Fibroblast of upper back skin (primary cell): ENCODE results near the gene MPZL1.

Source experiments
- DNase-seq: peaks from one replicate; pipeline ENCODE4 v3.0.0-alpha.2; 2013

The MPZL1 gene

DNA sequence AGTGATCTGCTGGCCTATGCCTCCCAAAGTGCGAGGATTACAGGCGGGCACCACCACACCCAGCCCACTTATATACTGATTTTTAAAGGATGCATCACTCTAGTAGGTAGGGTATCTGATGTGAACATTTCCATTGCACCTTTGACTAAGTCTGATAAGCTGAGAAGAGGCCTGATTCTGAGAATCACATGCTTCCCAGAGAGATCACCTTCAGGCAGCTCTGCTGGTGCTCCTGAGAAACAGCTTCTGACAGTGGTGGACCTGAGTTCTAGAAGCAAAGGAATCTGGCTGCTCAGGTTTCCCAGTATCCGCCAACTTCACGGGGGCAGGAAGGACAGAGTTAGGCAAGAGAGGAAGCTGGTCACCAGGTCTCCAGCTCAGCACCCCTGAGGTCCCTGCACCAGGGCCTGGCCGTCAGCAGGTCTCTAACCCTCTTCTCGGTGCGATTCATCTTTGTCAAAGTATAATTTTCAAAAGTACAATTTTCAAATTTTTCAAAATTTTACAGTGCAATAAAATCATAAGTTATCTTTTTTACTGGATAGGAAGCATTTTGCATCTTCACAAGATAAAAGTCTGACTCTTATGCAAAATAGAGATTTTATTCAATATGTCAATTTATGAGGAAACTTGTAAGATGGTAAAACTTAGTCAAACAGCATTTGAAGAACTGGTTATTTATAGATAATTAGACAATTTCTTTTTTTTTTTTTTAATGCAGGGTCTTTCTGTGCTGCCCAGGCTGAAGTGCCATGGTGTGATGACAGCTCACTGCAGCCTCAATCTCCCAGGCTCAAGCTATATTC lies 25.8 kb upstream of the MPZL1 start:
- DNase-seq = no peak

DNA sequence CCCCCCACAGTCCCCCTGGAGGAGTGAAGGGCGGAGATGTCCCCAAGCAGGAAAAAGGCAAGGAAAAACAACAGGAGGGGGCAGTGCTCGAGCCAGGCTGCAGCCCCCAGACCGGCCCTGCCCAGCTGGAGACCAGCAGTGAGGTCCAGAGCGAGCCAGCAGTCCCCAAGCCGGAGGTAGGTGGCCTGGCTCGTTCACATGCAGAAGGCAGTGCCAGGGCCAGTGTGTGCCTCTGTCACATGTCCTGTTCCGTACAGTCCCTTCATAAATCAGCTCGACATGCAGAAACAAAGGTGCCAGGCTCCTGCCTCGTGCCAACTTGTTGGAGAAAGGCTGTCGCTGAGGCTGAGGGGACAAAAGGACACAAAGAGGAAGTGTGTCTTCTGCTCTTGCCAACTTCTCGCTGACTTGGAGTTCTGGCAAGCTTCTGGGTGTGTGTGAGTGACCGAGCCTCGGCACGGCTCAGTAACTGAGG lies 24.1 kb upstream of the MPZL1 start:
- no peak for DNase-seq

DNA sequence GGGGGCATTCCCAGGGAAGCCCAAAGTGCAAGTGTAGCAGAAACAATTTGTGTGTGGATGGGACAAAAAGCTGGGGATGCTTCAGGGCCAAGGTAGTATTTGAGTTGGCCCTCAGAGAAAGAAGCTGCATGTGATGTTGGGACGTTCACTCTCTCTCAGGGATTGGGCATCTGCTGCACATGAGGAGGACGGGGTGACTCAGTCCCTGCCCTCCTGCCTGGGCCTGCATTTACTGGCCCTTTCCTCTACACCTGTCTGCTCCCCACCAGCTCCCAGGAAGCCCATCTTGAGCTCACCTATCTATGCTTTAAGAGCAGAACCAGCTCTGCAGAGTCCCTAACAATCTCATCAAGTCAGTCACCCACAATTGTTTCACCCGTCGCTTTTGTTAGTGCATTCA lies 23.5 kb upstream of the MPZL1 start:
- DNase-seq = no peak

DNA sequence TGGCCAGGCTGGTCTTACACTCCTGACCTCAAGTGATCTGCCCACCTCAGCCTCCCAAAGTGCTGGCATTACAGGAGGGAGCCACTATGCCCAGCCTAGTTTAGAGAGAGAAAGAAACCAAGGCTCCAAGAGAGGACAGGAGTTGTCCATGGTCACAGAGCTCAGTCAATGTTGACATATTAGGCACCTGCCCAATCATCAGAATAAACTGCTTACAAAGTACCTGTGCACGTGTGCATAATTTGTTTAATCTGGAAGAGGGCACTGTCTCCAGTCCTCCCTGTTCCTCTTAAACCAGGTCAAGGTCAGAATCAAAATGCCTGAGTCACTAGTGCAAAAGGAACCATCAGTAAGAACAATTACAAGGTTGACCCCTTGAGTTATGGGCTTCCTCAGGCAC lies 20.3 kb upstream of the MPZL1 start:
- DNase-seq = no peak

DNA sequence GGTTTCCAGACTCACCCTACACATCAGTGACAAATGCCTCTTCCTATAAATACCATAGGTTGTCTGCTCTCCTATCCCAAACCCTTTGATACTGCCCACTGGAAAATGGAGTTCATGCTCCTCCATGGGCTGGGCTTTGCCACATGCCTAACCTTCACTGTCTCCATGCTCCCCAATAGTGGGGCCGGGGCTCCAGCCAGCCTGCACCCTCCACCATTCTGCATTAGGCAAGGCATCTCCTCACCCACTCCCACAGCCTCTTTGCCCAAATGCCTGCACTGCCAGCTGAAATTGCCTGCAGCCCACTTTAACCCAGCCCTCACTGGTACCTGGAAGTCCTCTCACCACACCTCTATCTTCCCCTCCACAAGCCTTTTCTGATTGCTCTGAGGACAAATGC lies 18.2 kb upstream of the MPZL1 start:
- no peak for DNase-seq

DNA sequence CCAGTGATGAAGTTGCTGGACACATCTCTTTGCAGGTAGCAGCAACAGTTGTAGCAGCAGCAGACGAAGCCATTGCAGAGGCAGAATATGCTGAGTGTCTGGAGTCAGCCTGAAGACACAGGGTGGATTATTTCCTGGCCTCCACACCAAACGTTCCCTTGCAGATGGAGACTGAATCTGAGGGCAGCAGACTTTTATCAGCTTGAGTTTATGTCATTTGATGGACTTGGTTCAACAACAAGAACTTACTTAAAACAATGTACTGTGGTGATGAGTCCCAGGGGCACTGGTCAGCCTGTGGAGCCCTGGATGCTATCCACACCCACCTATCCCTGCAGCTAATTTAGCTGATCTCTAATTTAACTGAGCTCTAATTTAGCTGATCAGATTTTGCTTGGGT lies 17.1 kb upstream of the MPZL1 start:
- DNase-seq = no peak

DNA sequence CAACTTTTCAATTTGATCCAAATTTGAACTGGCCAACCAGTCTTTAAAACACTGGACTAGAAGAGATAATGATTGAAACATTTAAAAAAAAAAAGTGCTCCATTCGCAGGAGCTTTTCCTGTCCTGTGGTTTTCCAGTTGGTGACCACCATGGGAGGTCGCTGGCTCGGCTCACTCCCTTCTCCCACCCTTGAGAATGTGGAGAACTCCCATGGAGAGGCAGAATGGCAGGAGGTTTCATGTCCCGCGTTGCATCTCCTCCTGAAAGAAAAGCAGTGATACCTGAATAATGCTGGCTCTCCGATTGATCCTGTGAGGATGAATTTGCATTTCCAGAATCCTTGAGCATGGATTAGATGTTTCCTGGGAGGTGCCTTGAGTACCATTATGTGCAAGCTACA lies 16.5 kb upstream of the MPZL1 start:
- peak; percentile 4 for DNase-seq

DNA sequence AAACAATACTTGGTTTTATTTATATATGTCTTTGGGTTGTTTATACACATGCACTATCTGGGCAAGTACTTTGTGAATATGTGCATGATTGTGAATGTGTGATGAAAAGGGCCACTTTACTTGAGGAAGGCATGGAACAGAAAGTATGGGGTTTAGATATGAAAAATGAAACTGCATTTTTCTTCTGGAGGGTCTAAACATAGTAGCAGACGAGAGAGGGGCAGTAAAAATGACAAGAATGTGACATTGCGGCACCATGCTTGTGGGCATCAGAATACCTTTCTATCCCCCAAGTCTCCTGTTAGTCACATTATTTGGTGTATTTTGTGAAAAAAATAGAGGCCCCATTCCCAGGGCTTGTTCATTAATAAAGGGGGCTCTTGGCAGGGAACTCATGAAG lies 15.4 kb upstream of the MPZL1 start:
- no peak for DNase-seq

DNA sequence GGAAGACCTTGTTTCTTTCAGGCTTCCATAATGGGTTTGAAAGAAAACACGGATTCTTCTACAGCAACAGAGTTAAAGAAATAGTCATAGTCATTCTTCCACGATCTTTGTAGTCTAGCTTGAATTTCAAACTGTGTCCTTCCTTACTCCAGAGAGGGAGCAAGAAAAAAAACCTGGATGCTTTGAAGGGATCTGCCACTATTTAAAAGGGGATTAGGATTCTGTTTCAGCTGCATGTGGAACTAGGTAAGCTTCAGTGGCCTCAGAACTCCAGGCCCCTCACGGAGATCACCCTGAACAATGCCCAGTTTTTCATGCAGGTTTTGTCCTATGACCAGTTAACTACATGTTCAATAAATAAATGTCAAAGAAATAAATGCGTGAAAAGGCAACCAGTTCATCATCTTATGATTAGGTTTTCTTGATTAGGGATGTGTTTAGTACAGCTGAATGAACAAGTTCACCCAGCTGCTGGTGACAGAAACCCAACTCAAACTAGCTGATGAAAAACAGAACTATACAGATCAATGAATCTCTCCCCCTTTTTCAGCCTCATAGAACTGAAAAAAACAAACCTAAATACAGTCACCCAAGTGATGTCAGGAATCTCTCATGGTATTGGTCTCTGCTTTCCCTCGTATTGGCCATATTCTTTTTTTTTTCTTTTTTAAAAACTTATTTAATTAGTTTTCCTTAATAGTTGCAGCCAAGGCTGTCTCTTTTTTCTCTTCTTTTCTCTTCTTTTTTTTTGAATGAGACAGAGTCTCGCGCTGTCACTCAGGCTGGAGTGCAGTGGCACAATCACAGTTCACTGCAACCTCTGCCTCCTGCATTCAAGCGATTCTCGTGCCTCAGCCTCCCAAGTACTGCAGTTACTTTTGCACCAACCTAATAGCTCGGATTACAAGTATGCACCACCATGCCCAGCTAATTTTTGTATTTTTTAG lies 14.6 kb upstream of the MPZL1 start:
- no peak for DNase-seq

DNA sequence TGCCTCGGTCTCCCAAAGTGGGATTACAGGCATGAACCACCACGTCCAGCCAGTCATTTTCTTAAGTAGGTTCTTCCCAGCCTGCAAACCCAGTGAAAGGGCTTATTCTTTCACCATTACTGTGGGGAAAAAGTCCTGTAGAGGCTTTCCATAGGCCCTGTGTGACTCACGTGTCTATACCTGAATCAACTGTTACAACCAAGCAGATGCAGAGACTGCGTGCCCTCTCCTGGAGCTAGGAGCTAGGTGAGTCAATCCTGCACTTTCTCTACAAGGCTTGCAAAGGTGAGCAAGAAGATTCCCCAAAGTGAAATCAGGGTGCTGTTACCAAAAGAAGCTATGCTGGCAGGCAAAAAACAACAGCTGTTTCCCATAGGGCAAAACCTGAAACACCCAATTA lies 13.8 kb upstream of the MPZL1 start:
- no peak for DNase-seq

DNA sequence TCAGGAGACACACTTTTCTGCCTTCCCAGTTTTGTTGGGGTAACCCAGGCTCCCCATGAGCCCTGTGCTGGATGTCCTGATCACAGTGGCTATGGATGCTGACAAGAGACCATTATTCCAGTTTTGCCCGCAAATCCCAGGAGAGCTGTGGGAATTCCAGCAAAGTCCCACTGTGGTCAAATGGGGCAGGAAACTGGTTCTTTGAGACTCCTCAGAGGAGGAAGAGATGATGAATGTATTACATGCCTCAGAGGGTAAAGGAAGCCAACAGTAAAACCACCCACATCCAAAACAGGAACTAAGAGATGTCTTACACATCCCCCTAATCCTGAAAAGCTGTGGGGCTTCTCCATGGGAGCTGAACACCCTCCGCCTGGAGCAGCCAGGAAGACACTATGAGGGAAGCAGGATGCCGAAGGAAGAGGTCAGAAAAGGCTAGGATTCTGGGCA lies 12.8 kb upstream of the MPZL1 start:
- DNase-seq = peak; percentile 64

DNA sequence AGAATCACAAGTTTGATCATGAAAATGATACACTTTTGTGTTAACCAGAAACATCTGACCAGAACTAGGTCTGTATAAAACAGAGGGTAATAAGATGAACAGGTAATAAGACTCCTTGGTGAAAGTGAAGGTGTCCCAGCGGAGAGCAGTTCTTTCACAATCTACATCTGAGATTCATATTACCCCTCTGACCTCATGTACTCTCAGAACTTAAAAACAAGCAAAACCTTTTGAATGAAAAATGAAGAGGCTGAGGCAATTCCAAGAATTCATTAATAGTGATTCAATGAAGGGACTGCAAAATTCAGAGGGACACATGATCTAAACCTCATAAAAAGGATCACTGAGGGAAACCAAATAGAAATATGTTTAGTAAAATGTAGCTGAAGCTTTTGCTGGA lies 10.9 kb upstream of the MPZL1 start:
- DNase-seq = no peak

DNA sequence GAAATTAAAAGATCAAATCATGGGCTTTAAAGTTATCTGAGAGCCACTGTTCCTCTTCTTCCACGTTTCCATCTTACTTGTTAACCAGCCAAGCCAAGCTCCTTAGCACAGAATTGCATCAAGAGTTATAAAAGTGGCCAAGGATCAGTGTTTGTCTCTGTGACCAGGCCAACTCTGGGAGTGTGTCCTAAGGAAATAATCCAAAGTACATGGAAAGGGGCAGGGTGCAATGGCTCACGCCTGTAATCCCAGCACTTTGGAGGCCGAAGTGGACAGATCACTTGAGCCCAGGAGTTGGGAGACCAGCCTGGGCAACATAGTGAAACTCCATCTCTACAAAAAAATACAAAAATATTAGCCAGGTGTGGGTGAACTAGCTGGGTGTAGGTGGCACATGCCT lies 10.0 kb upstream of the MPZL1 start:
- no peak for DNase-seq

DNA sequence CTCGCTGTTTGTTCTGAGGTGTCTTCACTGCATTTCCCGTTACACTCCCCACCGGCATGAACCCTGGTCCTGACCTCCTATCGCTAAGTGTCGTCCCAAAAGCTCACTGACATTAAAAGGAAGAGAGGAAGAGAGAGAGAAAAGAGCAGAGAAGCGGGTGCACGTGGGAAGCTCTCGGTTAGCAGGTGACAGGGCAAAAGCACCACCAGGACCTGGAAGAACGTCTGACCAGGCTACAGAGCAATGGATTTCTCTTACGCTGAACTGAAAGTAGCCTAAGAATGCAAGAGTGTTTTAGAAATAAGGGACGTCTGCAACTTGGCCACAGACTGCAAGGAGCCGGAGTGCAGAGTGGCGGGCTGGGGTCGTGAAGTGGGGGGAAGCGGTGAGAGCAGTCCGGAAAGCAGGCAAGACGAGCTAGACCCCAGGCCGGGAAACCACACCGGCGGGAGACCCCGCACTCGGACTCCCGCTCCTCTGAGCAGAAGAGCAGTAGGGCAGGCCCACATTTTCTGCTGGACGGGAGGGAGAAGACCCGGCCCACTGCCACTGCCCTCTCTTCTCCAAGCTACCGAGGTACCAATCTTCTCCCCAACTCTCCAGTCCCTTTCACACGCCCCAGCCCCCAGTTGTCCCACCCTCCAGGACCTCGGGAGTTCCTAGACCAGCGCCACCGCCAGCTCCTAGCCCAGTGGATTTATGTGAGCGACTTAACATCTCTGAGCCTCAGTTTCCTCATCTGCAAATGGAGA lies 8.3 kb upstream of the MPZL1 start:
- peak; percentile 19 for DNase-seq

DNA sequence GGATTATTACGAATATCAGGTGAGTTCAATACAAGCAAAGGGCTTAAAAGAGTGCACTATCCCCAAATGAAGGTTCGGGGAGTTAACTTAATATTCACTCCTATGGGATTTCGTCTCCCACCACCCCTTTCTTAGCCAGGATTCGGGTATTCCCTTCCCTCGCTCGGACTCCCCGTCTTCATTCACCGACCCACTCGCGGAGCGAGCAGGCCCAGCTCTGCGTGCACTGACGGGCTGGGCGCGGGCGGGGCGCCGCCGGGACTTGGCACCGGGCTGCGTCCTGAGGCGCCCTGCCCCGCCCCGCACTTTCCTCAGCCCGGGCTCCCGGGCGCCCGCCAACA lies 7.7 kb upstream of the MPZL1 start:
- DNase-seq = no peak

DNA sequence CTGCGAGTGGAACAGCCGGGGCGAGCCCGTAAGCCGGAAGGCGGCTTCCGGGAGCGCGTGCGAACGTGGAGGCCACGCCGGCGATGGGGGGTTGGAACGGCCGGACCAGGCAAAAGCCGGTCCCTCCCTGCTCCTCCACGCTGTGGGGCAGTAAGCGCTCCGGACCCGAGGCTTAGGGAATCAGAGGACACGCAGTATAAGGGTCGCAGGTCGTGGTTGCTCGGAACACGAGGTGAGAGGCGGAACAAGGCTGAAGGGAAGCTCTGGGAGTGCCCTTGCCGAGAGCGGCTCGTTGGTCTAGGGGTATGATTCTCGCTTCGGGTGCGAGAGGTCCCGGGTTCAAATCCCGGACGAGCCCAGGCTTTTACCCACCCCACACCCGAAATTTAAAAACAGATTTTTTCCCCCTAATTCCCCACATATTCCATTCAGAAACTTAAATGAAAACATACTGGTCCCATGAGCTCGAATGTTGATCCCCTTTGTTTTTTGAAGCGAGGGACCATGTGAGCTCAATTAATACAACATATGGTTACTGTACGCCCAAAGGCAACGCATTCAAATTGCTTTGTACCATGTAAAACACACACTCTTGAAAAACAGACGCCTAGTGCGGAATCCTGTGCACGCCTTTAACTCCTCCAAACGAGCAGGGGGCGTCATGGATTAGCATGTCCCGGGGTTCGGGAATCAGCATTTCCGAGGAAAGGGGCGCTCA lies 7.2 kb upstream of the MPZL1 start:
- peak; percentile 81 for DNase-seq

DNA sequence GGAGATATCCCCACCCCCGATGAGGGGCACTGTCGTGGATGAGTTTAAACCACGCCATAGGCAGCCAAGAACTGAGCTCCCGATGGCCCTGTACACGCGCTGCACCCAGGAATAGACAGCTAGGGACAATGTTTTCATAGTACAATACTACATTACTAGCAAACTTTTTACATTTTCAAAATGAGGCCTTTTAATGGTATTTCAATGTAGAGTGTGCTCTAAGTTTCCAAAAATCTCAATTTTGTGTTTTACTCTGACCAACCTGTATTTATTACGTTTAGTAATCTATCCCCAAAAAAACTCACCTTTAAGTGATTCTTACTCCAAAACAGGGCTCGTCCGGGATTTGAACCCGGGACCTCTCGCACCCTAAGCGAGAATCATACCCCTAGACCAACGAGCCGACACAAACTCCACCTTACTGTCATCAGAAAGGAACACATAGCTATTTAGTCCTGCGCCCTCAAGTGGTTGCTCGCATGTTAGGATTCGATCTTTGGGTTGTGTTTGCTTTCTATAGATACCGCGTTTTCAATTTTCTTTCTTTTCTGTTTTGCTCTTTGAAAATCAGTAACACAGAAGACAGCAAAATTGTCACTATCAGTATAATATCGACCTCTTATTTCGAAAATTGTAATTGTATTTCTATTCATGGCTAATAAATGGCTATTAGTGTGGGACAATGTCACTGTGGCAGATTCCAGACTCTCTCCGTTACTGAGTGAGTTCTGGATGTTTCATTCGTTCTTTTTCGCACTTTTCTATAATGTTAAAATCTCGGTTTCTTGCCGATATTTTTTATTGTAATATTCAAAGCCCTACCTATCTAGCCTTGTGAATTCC lies 6.4 kb upstream of the MPZL1 start:
- peak; percentile 87 for DNase-seq

DNA sequence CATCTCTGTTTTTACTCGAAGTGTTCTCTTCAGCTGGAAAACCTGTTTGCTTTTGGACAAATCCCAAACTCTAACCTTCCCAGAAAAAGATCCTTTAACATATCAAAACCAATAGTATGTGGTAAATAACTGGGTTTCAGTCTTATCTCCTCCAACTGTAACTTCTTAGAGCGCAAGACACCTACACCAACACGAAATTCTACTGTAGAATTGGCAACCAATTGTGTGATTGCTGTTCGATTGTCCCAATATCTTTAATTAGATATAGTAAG lies 5.8 kb upstream of the MPZL1 start:
- no peak for DNase-seq

DNA sequence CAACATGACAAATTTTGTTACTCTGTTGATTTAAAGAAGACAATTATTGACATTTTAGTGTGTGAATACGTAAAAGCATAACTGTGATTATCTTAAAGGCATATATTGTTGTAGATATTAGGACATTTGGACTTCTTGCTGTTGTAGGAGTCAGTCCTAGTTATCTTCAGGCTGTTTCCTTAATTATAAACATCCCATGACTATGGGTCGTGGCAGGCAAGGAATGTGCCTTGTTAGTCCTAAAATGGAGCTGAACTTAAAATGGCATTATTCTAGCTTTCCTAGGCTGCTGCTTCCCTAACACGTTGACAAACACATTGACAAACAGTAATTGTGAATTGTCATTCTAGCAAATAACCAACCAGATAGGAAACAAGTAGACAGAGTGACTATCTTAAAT lies 4.4 kb upstream of the MPZL1 start:
- peak; percentile 32 for DNase-seq

DNA sequence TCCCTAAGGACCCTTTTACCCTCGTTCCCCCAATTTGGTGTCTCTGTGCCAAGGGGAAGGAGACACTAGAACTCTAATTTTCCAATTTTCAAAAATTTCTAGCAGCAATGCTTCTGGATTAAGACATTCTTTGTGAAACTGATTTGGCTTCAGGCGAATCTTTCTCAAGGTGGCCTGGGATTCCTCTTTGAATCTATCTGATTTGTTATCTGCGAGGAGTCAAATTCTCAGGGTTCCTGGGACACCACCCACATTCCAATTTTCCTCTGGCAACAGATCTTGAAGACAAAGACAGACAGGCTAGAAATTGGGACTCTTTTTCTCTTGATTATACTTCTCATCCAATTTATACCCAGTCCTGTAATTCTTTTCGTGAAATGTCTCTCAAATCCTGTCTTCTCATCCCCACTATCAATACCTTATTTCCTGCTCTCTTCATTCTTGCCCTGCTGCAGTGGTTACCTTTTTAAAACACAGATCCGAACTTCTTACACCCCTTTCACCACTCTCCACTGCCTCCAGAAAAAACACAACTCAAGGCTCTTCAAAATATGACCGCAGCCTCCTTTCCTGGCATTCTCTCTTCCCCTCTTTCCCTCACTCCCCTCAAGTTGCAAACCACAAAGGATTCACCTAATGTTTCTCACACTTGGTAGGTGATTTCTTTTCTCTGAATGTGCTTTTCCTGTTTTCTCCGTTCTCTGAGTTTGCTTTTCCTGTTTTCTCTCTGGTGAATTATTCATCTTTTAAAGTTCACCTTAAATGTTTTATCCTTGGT lies 2.7 kb upstream of the MPZL1 start:
- no peak for DNase-seq
